ENCODE measurements around the gene STEAP4.

The STEAP4 gene

GRCh38 chr7:88229302-88229995 is 77.2 kb downstream of the STEAP4 start:
- no peaks in the 10 kb centered on the region for H3K27me3 ChIP-seq (ENCODE audit: control insufficient read depth in 5 of 5, insufficient read depth in 4 of 5, low read length in 5 of 5)
- no peak overlapping the region for H3K27ac ChIP-seq (ENCODE audit: low read depth, low read length)
- H3K4me3 ChIP-seq (ENCODE audit: low read depth in 1 of 5, low read length in 5 of 5) = no peak overlapping the region
- no peak overlapping the region for H3K9ac ChIP-seq (ENCODE audit: low read length in 5 of 5)
- no peaks in the 10 kb centered on the region for H3K9me3 ChIP-seq (ENCODE audit: control insufficient read depth in 5 of 5, low read length in 5 of 5)
- no peaks in the 10 kb centered on the region for H3K36me3 ChIP-seq (ENCODE audit: control insufficient read depth in 5 of 5, insufficient read depth in 5 of 5, low read length in 5 of 5)
- peaks cover 0 to 6% (median 0%) of the 10 kb centered on the region in 5 donors for H3K4me1 ChIP-seq (ENCODE audit: control insufficient read depth in 5 of 5, insufficient read depth in 5 of 5, low read length in 5 of 5)

DNA sequence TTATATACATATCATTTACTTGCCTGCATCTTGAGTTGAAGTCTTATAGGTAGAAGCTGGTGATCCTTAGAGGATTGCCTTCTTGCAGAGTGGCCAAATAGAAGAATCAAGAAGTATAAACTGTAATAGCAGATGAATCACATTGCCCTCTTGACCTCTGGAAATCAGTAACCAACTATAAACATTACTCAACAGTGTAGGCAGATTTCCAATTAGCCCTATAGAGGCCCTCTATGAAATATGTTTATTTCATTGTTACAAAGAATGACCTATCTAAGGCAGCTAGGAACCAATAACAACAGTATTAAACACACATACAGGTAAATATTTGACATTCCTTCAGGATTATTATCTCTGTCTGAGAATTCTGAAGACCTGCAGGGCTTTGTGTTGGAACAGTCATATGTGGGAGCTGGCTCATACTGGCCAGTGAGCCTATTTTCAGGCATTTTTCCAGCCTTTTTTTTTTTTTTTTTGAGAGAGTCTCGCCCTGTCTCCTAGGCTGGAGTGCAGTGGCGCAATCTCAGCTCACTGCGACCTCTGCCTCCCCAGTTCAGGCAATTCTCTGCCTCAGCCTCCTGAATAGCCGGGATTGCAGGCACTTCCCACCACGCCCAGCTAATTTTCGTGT is 79.7 kb downstream of the STEAP4 start:
- no peak overlapping the region for H3K27ac ChIP-seq (ENCODE audit: low read depth, low read length)
- H3K9me3 ChIP-seq (ENCODE audit: control insufficient read depth in 5 of 5, low read length in 5 of 5) = no peaks in the 10 kb centered on the region
- H3K4me3 ChIP-seq (ENCODE audit: low read depth in 1 of 5, low read length in 5 of 5) = no peak overlapping the region
- peaks cover 0 to 6% (median 0%) of the 10 kb centered on the region in 5 donors for H3K4me1 ChIP-seq (ENCODE audit: control insufficient read depth in 5 of 5, insufficient read depth in 5 of 5, low read length in 5 of 5)
- no peaks in the 10 kb centered on the region for H3K27me3 ChIP-seq (ENCODE audit: control insufficient read depth in 5 of 5, insufficient read depth in 4 of 5, low read length in 5 of 5)
- no peak overlapping the region for H3K9ac ChIP-seq (ENCODE audit: low read length in 5 of 5)
- H3K36me3 ChIP-seq (ENCODE audit: control insufficient read depth in 5 of 5, insufficient read depth in 5 of 5, low read length in 5 of 5) = no peaks in the 10 kb centered on the region

GRCh38 chr7:88226201-88226600 is 80.5 kb downstream of the STEAP4 start:
- no peak overlapping the region for H3K4me3 ChIP-seq (ENCODE audit: low read depth in 1 of 5, low read length in 5 of 5)
- no peak overlapping the region for H3K9ac ChIP-seq (ENCODE audit: low read length in 5 of 5)

GRCh38 chr7:88224601-88225275 is 82.0 kb downstream of the STEAP4 start:
- no peaks in the 10 kb centered on the region for H3K9me3 ChIP-seq (ENCODE audit: control insufficient read depth in 5 of 5, low read length in 5 of 5)
- no peak overlapping the region for H3K9ac ChIP-seq (ENCODE audit: low read length in 5 of 5)
- H3K4me3 ChIP-seq (ENCODE audit: low read depth in 1 of 5, low read length in 5 of 5) = no peak overlapping the region
- peaks cover 0 to 11% (median 10%) of the 10 kb centered on the region in 5 donors for H3K4me1 ChIP-seq (ENCODE audit: control insufficient read depth in 5 of 5, insufficient read depth in 5 of 5, low read length in 5 of 5)
- no peaks in the 10 kb centered on the region for H3K36me3 ChIP-seq (ENCODE audit: control insufficient read depth in 5 of 5, insufficient read depth in 5 of 5, low read length in 5 of 5)
- H3K27me3 ChIP-seq (ENCODE audit: control insufficient read depth in 5 of 5, insufficient read depth in 4 of 5, low read length in 5 of 5) = no peaks in the 10 kb centered on the region
- no peak overlapping the region for H3K27ac ChIP-seq (ENCODE audit: low read depth, low read length)

More at GRCh38 chr7:88226201-88226600, 80.5 kb downstream of the STEAP4 start:
- Histone ChIP-seq H3K27ac (ENCODE audit: low read depth, low read length) (no peak overlapping the region), H3K27me3 (ENCODE audit: control insufficient read depth in 5 of 5, insufficient read depth in 4 of 5, low read length in 5 of 5) (no peaks in the 10 kb centered on the region), H3K4me1 (ENCODE audit: control insufficient read depth in 5 of 5, insufficient read depth in 5 of 5, low read length in 5 of 5) (peaks cover 0 to 8% (median 3%) of the 10 kb centered on the region in 5 donors), H3K36me3 (ENCODE audit: control insufficient read depth in 5 of 5, insufficient read depth in 5 of 5, low read length in 5 of 5) (no peaks in the 10 kb centered on the region), H3K9me3 (ENCODE audit: control insufficient read depth in 5 of 5, low read length in 5 of 5) (no peaks in the 10 kb centered on the region)

DNA sequence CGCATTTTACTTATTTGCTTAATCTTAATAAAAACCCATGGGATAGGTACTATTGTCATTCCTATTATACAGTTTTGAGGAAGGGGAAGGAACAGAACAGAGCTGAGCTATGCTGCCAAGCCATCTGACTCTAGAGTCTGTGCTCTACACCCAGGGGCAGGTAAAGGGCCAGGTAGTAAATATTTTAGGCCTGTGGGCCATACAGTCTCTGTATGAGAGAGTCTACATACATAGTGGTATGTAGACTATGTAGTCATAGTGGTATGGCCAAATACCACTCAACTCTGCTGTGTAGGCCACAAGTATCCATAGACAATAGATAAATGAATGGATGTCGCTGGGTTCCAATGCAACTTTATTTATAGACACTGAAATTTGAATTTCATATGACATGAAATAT is 83.4 kb downstream of the STEAP4 start:
- Histone ChIP-seq H3K27me3 (ENCODE audit: control insufficient read depth in 5 of 5, insufficient read depth in 4 of 5, low read length in 5 of 5) (no peaks in the 10 kb centered on the region), H3K4me3 (ENCODE audit: low read depth in 1 of 5, low read length in 5 of 5) (no peak overlapping the region), H3K9ac (ENCODE audit: low read length in 5 of 5) (no peak overlapping the region), H3K4me1 (ENCODE audit: control insufficient read depth in 5 of 5, insufficient read depth in 5 of 5, low read length in 5 of 5) (peaks cover 0 to 21% (median 20%) of the 10 kb centered on the region in 5 donors), H3K36me3 (ENCODE audit: control insufficient read depth in 5 of 5, insufficient read depth in 5 of 5, low read length in 5 of 5) (no peaks in the 10 kb centered on the region), H3K27ac (ENCODE audit: low read depth, low read length) (no peak overlapping the region), H3K9me3 (ENCODE audit: control insufficient read depth in 5 of 5, low read length in 5 of 5) (no peaks in the 10 kb centered on the region)

Measured in subcutaneous abdominal adipose tissue (tissue), 5 donors.